Measurements from ENCODE around the gene SORCS2. TPM values are rescaled to one million over a fixed set of nuclear protein-coding genes. Genes with fewer than 3 reads are reported as not detected.

The SORCS2 gene
- total RNA-seq, 1 donor from 2014 or later = 3.1 TPM

GRCh38 chr4:7760706-7761105 lies 568.4 kb downstream of the SORCS2 start:
- Histone ChIP-seq H3K4me1 (ENCODE audit: control insufficient read depth in 3 of 3, insufficient read depth in 3 of 3, low read length in 3 of 3) (peaks cover 8 to 26% (median 11%) of the 10 kb centered on the region in 3 donors), H3K36me3 (ENCODE audit: control insufficient read depth in 3 of 3, insufficient read depth in 3 of 3, low read length in 3 of 3) (peaks cover 5 to 13% (median 8%) of the 10 kb centered on the region in 3 donors), H3K9ac (ENCODE audit: low read depth in 1 of 3, low read length in 3 of 3) (no peak overlapping the region), H3K9me3 (ENCODE audit: control insufficient read depth in 3 of 3, low read length in 3 of 3) (no peaks in the 10 kb centered on the region), H3K27me3 (ENCODE audit: control insufficient read depth in 3 of 3, insufficient read depth in 3 of 3, low read length in 3 of 3) (no peaks in the 10 kb centered on the region), H3K4me3 (ENCODE audit: low read length in 3 of 3) (no peak overlapping the region), H3K27ac (ENCODE audit: low read depth, low read length) (no peak overlapping the region)

GRCh38 chr4:7761312-7761711 lies 569.0 kb downstream of the SORCS2 start:
- Histone ChIP-seq H3K4me1 (ENCODE audit: control insufficient read depth in 3 of 3, insufficient read depth in 3 of 3, low read length in 3 of 3) (peaks cover 8 to 26% (median 11%) of the 10 kb centered on the region in 3 donors), H3K36me3 (ENCODE audit: control insufficient read depth in 3 of 3, insufficient read depth in 3 of 3, low read length in 3 of 3) (peaks cover 5 to 17% (median 8%) of the 10 kb centered on the region in 3 donors)

GRCh38 chr4:7761720-7762119 lies 569.4 kb downstream of the SORCS2 start:
- Histone ChIP-seq H3K27ac (ENCODE audit: low read depth, low read length) (no peak overlapping the region), H3K9me3 (ENCODE audit: control insufficient read depth in 3 of 3, low read length in 3 of 3) (no peaks in the 10 kb centered on the region), H3K4me3 (ENCODE audit: low read length in 3 of 3) (no peak overlapping the region), H3K4me1 (ENCODE audit: control insufficient read depth in 3 of 3, insufficient read depth in 3 of 3, low read length in 3 of 3) (peaks cover 8 to 25% (median 11%) of the 10 kb centered on the region in 3 donors), H3K27me3 (ENCODE audit: control insufficient read depth in 3 of 3, insufficient read depth in 3 of 3, low read length in 3 of 3) (no peaks in the 10 kb centered on the region), H3K9ac (ENCODE audit: low read depth in 1 of 3, low read length in 3 of 3) (no peak overlapping the region), H3K36me3 (ENCODE audit: control insufficient read depth in 3 of 3, insufficient read depth in 3 of 3, low read length in 3 of 3) (peaks cover 8 to 19% (median 8%) of the 10 kb centered on the region in 3 donors)

More at GRCh38 chr4:7761312-7761711, 569.0 kb downstream of the SORCS2 start:
- no peak overlapping the region for H3K9ac ChIP-seq (ENCODE audit: low read depth in 1 of 3, low read length in 3 of 3)
- no peak overlapping the region for H3K27ac ChIP-seq (ENCODE audit: low read depth, low read length)
- H3K27me3 ChIP-seq (ENCODE audit: control insufficient read depth in 3 of 3, insufficient read depth in 3 of 3, low read length in 3 of 3) = no peaks in the 10 kb centered on the region
- H3K4me3 ChIP-seq (ENCODE audit: low read length in 3 of 3) = no peak overlapping the region
- H3K9me3 ChIP-seq (ENCODE audit: control insufficient read depth in 3 of 3, low read length in 3 of 3) = no peaks in the 10 kb centered on the region

- no peaks in the 10 kb centered on the region for H3K27me3 ChIP-seq (ENCODE audit: control insufficient read depth in 3 of 3, insufficient read depth in 3 of 3, low read length in 3 of 3)
- no peak overlapping the region for H3K9ac ChIP-seq (ENCODE audit: low read depth in 1 of 3, low read length in 3 of 3)
- no peak overlapping the region for H3K4me3 ChIP-seq (ENCODE audit: low read length in 3 of 3)
- H3K4me1 ChIP-seq (ENCODE audit: control insufficient read depth in 3 of 3, insufficient read depth in 3 of 3, low read length in 3 of 3) = peaks cover 2 to 17% (median 3%) of the 10 kb centered on the region in 3 donors
- H3K27ac ChIP-seq (ENCODE audit: low read depth, low read length) = no peak overlapping the region
- no peaks in the 10 kb centered on the region for H3K9me3 ChIP-seq (ENCODE audit: control insufficient read depth in 3 of 3, low read length in 3 of 3)
- peaks cover 9 to 23% (median 11%) of the 10 kb centered on the region in 3 donors for H3K36me3 ChIP-seq (ENCODE audit: control insufficient read depth in 3 of 3, insufficient read depth in 3 of 3, low read length in 3 of 3)
Measured at GRCh38 chr4:7762376-7763030, 570.2 kb downstream of the SORCS2 start.

GRCh38 chr4:7763106-7763505 lies 570.8 kb downstream of the SORCS2 start:
- Histone ChIP-seq H3K4me3 (ENCODE audit: low read length in 3 of 3) (no peak overlapping the region), H3K36me3 (ENCODE audit: control insufficient read depth in 3 of 3, insufficient read depth in 3 of 3, low read length in 3 of 3) (peaks cover 11 to 24% (median 12%) of the 10 kb centered on the region in 3 donors), H3K4me1 (ENCODE audit: control insufficient read depth in 3 of 3, insufficient read depth in 3 of 3, low read length in 3 of 3) (peaks cover 0 to 12% (median 0%) of the 10 kb centered on the region in 3 donors), H3K9me3 (ENCODE audit: control insufficient read depth in 3 of 3, low read length in 3 of 3) (no peaks in the 10 kb centered on the region), H3K27ac (ENCODE audit: low read depth, low read length) (no peak overlapping the region), H3K27me3 (ENCODE audit: control insufficient read depth in 3 of 3, insufficient read depth in 3 of 3, low read length in 3 of 3) (no peaks in the 10 kb centered on the region), H3K9ac (ENCODE audit: low read depth in 1 of 3, low read length in 3 of 3) (no peak overlapping the region)

GRCh38 chr4:7763788-7764187 lies 571.5 kb downstream of the SORCS2 start:
- no peaks in the 10 kb centered on the region for H3K27me3 ChIP-seq (ENCODE audit: control insufficient read depth in 3 of 3, insufficient read depth in 3 of 3, low read length in 3 of 3)
- H3K9ac ChIP-seq (ENCODE audit: low read depth in 1 of 3, low read length in 3 of 3) = no peak overlapping the region
- peaks cover 0 to 8% (median 0%) of the 10 kb centered on the region in 3 donors for H3K4me1 ChIP-seq (ENCODE audit: control insufficient read depth in 3 of 3, insufficient read depth in 3 of 3, low read length in 3 of 3)
- peaks cover 12 to 29% (median 18%) of the 10 kb centered on the region in 3 donors for H3K36me3 ChIP-seq (ENCODE audit: control insufficient read depth in 3 of 3, insufficient read depth in 3 of 3, low read length in 3 of 3)
- H3K9me3 ChIP-seq (ENCODE audit: control insufficient read depth in 3 of 3, low read length in 3 of 3) = no peaks in the 10 kb centered on the region
- no peak overlapping the region for H3K4me3 ChIP-seq (ENCODE audit: low read length in 3 of 3)
- H3K27ac ChIP-seq (ENCODE audit: low read depth, low read length) = no peak overlapping the region

- H3K9ac ChIP-seq (ENCODE audit: low read depth in 1 of 3, low read length in 3 of 3) = no peak overlapping the region
- peaks cover 12 to 31% (median 18%) of the 10 kb centered on the region in 3 donors for H3K36me3 ChIP-seq (ENCODE audit: control insufficient read depth in 3 of 3, insufficient read depth in 3 of 3, low read length in 3 of 3)
- no peaks in the 10 kb centered on the region for H3K9me3 ChIP-seq (ENCODE audit: control insufficient read depth in 3 of 3, low read length in 3 of 3)
- H3K27ac ChIP-seq (ENCODE audit: low read depth, low read length) = no peak overlapping the region
- no peaks in the 10 kb centered on the region for H3K27me3 ChIP-seq (ENCODE audit: control insufficient read depth in 3 of 3, insufficient read depth in 3 of 3, low read length in 3 of 3)
- H3K4me3 ChIP-seq (ENCODE audit: low read length in 3 of 3) = no peak overlapping the region
- peaks cover 0 to 5% (median 0%) of the 10 kb centered on the region in 3 donors for H3K4me1 ChIP-seq (ENCODE audit: control insufficient read depth in 3 of 3, insufficient read depth in 3 of 3, low read length in 3 of 3)
Measured at GRCh38 chr4:7764466-7764865, 572.1 kb downstream of the SORCS2 start.

- peaks cover 0 to 3% (median 0%) of the 10 kb centered on the region in 3 donors for H3K4me1 ChIP-seq (ENCODE audit: control insufficient read depth in 3 of 3, insufficient read depth in 3 of 3, low read length in 3 of 3)
- no peaks in the 10 kb centered on the region for H3K9me3 ChIP-seq (ENCODE audit: control insufficient read depth in 3 of 3, low read length in 3 of 3)
- H3K27me3 ChIP-seq (ENCODE audit: control insufficient read depth in 3 of 3, insufficient read depth in 3 of 3, low read length in 3 of 3) = no peaks in the 10 kb centered on the region
- no peak overlapping the region for H3K4me3 ChIP-seq (ENCODE audit: low read length in 3 of 3)
- no peak overlapping the region for H3K27ac ChIP-seq (ENCODE audit: low read depth, low read length)
- no peak overlapping the region for H3K9ac ChIP-seq (ENCODE audit: low read depth in 1 of 3, low read length in 3 of 3)
- peaks cover 19 to 40% (median 20%) of the 10 kb centered on the region in 3 donors for H3K36me3 ChIP-seq (ENCODE audit: control insufficient read depth in 3 of 3, insufficient read depth in 3 of 3, low read length in 3 of 3)
Measured at GRCh38 chr4:7765666-7766065, 573.3 kb downstream of the SORCS2 start.

GRCh38 chr4:7766086-7766485 lies 573.7 kb downstream of the SORCS2 start:
- Histone ChIP-seq H3K27ac (ENCODE audit: low read depth, low read length) (no peak overlapping the region), H3K4me1 (ENCODE audit: control insufficient read depth in 3 of 3, insufficient read depth in 3 of 3, low read length in 3 of 3) (peaks cover 0 to 3% (median 0%) of the 10 kb centered on the region in 3 donors), H3K27me3 (ENCODE audit: control insufficient read depth in 3 of 3, insufficient read depth in 3 of 3, low read length in 3 of 3) (no peaks in the 10 kb centered on the region), H3K9ac (ENCODE audit: low read depth in 1 of 3, low read length in 3 of 3) (no peak overlapping the region), H3K4me3 (ENCODE audit: low read length in 3 of 3) (no peak overlapping the region), H3K36me3 (ENCODE audit: control insufficient read depth in 3 of 3, insufficient read depth in 3 of 3, low read length in 3 of 3) (peaks cover 21 to 45% (median 24%) of the 10 kb centered on the region in 3 donors), H3K9me3 (ENCODE audit: control insufficient read depth in 3 of 3, low read length in 3 of 3) (no peaks in the 10 kb centered on the region)

- no peaks in the 10 kb centered on the region for H3K9me3 ChIP-seq (ENCODE audit: control insufficient read depth in 3 of 3, low read length in 3 of 3)
- H3K27me3 ChIP-seq (ENCODE audit: control insufficient read depth in 3 of 3, insufficient read depth in 3 of 3, low read length in 3 of 3) = no peaks in the 10 kb centered on the region
- peaks cover 21 to 48% (median 26%) of the 10 kb centered on the region in 3 donors for H3K36me3 ChIP-seq (ENCODE audit: control insufficient read depth in 3 of 3, insufficient read depth in 3 of 3, low read length in 3 of 3)
- H3K9ac ChIP-seq (ENCODE audit: low read depth in 1 of 3, low read length in 3 of 3) = no peak overlapping the region
- no peak overlapping the region for H3K27ac ChIP-seq (ENCODE audit: low read depth, low read length)
- H3K4me3 ChIP-seq (ENCODE audit: low read length in 3 of 3) = no peak overlapping the region
- H3K4me1 ChIP-seq (ENCODE audit: control insufficient read depth in 3 of 3, insufficient read depth in 3 of 3, low read length in 3 of 3) = peaks cover 0 to 2% (median 0%) of the 10 kb centered on the region in 3 donors
Measured at GRCh38 chr4:7766661-7767345, 574.5 kb downstream of the SORCS2 start.

Measured in skeletal muscle tissue (tissue), 4 donors.